ENCODE measurements around the gene OMA1. TPM values are rescaled to one million over a fixed set of nuclear protein-coding genes. Genes with fewer than 3 reads are reported as not detected.

The OMA1 gene
- total and polyA plus RNA-seq, 10 of the 15 experiments (the other 5 are each of a cell fraction or from before 2014, with no cell fraction given): 23.6 to 67.1 (median 47.1) TPM

DNA sequence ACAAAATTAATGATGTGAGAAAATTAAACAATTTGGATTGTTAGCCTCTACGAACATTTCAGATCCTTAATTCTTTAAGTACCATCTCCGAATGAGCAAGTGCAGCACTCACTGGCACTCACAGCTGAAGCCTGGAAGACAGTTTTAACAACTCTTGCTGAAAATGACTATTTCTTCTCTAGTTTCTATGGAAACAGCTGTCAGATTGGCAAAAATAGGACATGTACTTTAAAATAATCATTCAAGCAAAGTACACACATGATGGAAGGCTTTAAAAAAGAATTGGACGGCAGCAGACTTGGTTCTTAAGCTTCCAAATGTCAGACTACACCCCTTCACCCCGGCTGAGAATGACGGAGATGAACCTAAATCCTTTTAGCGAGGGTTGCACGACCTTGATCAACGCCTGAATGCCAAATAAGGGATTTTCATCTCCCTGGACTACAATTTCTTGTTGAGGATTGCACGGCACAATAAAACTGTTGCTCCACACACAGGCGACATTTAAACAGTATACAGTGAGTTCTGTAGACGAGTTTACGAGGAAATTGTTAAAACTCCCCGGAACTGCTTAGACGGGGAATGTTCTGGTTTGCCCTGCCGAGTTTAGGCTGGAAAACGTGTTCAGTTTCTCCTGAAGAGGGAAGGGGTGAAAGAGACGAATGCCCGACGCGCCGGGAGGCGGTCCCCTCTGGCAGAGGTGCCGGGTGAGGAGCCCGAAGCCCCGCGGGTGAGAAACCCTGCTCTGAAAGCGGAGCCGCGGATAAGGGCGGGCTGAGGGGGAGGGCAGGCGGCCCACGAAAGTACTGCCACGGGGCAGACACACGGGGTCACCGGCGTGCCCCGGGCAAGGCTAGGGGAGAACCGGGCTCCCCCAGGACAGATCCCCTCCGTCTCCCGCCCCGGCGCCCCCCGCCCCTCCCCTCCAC lies 671 bp downstream of the OMA1 start (continued):
- TF ChIP-seq ZSCAN29 (IDR thresholded peaks at IDR 0.05) (peak; percentile 78; the same call in 1 of the 2 replicates), TAF1 (IDR thresholded peaks at IDR 0.05; ENCODE audit: borderline replicate concordance, low read depth, low read length) (no peak), BMI1 (IDR thresholded peaks at IDR 0.05; ENCODE audit: borderline replicate concordance) (peak; percentile 49; the same call in 1 of the 2 replicates), CBFB (IDR thresholded peaks at IDR 0.05; ENCODE audit: low read depth) (0 out of 2 replicates have a peak, but pooled peaks have one; percentile 5), BHLHE40 (IDR thresholded peaks at IDR 0.05; ENCODE audit: borderline replicate concordance in 1 of 2, low read depth in 2 of 2, low read length in 1 of 2) (peak in 1 of 2 experiments; percentile 46; a peak in 1 of 4 replicates)
- TF ChIP-seq, protein P1, sequence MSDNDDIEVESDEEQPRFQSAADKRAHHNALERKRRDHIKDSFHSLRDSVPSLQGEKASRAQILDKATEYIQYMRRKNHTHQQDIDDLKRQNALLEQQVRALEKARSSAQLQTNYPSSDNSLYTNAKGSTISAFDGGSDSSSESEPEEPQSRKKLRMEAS (IDR thresholded peaks at IDR 0.05; ENCODE audit: low read depth, low read length): peak; percentile 39; the same call in 1 of the 2 replicates

DNA sequence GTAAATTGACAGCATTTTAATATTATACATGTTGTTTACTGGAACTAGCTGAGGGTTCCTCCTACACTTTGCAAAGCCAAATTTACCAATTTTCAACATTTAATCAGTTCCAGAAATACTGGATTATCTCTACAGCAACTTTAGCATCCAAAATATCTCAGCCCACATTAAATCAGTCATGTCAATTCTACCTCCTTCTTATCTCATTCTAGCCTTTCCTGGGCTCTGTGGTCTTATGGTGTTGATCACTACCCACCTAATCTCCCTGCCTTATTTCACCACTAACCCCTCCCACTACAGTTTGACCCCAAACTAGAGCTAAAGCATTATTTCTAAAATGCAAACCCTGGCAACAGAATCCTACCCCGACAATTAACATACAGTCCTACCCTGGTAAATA lies 3.3 kb downstream of the OMA1 start:
- RAD21 ChIA-PET (ENCODE audit: unreplicated experiment): interaction anchor here (1.9 kb wide), 1 partner anchor 27 kb away, joined by 9 read pairs; no protein-coding TSS in a partner anchor
- CTCF ChIA-PET: interaction anchor here (0.7 to 2.6 kb wide), 4 partner anchors 26 to 110 kb away, joined by 3 to 30 read pairs (median 6); no protein-coding TSS in a partner anchor
- H3K79me2 ChIP-seq (ENCODE audit: control insufficient read depth, insufficient read depth, low read length): peaks cover 10% of the 10 kb centered on the region
- in situ Hi-C loops (cut with MboI) (no loop called here), intact Hi-C loops (cut with micrococcal nuclease; ENCODE audit: unreplicated experiment) (no loop called here)
- no peak overlapping the region for H3K4me2 ChIP-seq (ENCODE audit: control insufficient read depth, insufficient read depth)
- SMC1A ChIA-PET (ENCODE audit: uncharacterized antibody, unreplicated experiment): interaction anchor here (0.6 to 2.0 kb wide), 7 partner anchors 26 to 480 kb away, joined by 3 to 13 read pairs (median 3); partner anchors contain the start of gene JUN
- H3K9me3 ChIP-seq (replicated peaks; ENCODE audit: control insufficient read depth, insufficient read depth, low read length): no peaks in the 10 kb centered on the region
- DNase-seq (ENCODE audit: low read depth, low spot score) (no peak), ATAC-seq (no peak), FAIRE-seq (peak; percentile 64)
- POLR2A ChIA-PET: interaction anchor here (0.6 kb wide), 1 partner anchor 441 kb away, joined by 3 read pairs; no protein-coding TSS in a partner anchor
- H3K27me3 ChIP-seq (replicated peaks in 1 of 2; ENCODE audit: control insufficient read depth in 2 of 2, insufficient read depth in 2 of 2, low read length in 1 of 2): no peaks in the 10 kb centered on the region
- H3K9ac ChIP-seq (ENCODE audit: control insufficient read depth, insufficient read depth, low read length): no peak overlapping the region
- H3K27ac ChIP-seq (ENCODE audit: control insufficient read depth, insufficient read depth): no peak overlapping the region
- H3K4me1 ChIP-seq (ENCODE audit: control insufficient read depth, insufficient read depth, low read length): no peaks in the 10 kb centered on the region
- H3K36me3 ChIP-seq (ENCODE audit: control insufficient read depth in 2 of 2, insufficient read depth in 2 of 2, low read length in 1 of 2): no peaks in the 10 kb centered on the region; a peak in 1 of 4 replicates
- no TSS peak for BruUV-seq (replicated peaks)
- H3K4me3 ChIP-seq: no peak overlapping the region
- no peaks in the 10 kb centered on the region for H4K20me1 ChIP-seq (ENCODE audit: control insufficient read depth, insufficient read depth)
- H2AFZ ChIP-seq (ENCODE audit: control insufficient read depth, low read depth, low read length): no peak overlapping the region
- WGBS (ENCODE audit: insufficient coverage, insufficient replicate concordance, low lambda C conversion rate, missing lambda C conversion rate): 93% methylated on average over 1 of the region's 1 CpG
- TF ChIP-seq, protein P2, sequence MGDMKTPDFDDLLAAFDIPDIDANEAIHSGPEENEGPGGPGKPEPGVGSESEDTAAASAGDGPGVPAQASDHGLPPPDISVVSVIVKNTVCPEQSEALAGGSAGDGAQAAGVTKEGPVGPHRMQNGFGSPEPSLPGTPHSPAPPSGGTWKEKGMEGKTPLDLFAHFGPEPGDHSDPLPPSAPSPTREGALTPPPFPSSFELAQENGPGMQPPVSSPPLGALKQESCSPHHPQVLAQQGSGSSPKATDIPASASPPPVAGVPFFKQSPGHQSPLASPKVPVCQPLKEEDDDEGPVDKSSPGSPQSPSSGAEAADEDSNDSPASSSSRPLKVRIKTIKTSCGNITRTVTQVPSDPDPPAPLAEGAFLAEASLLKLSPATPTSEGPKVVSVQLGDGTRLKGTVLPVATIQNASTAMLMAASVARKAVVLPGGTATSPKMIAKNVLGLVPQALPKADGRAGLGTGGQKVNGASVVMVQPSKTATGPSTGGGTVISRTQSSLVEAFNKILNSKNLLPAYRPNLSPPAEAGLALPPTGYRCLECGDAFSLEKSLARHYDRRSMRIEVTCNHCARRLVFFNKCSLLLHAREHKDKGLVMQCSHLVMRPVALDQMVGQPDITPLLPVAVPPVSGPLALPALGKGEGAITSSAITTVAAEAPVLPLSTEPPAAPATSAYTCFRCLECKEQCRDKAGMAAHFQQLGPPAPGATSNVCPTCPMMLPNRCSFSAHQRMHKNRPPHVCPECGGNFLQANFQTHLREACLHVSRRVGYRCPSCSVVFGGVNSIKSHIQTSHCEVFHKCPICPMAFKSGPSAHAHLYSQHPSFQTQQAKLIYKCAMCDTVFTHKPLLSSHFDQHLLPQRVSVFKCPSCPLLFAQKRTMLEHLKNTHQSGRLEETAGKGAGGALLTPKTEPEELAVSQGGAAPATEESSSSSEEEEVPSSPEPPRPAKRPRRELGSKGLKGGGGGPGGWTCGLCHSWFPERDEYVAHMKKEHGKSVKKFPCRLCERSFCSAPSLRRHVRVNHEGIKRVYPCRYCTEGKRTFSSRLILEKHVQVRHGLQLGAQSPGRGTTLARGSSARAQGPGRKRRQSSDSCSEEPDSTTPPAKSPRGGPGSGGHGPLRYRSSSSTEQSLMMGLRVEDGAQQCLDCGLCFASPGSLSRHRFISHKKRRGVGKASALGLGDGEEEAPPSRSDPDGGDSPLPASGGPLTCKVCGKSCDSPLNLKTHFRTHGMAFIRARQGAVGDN (IDR thresholded peaks at IDR 0.05): no peak
- TF ChIP-seq EGR1 (IDR thresholded peaks at IDR 0.05; ENCODE audit: borderline replicate concordance in 1 of 2, low read depth in 2 of 2, low read length in 2 of 2) (no peak), TCF3 (IDR thresholded peaks at IDR 0.05; ENCODE audit: borderline replicate concordance, insufficient read depth, low read depth, low read length) (no peak), KLF5 (IDR thresholded peaks at IDR 0.05; ENCODE audit: partially characterized antibody) (no peak), PAX8 (IDR thresholded peaks at IDR 0.05) (no peak), ZNF24 (IDR thresholded peaks at IDR 0.05) (no peak)
- TF ChIP-seq, protein P3, sequence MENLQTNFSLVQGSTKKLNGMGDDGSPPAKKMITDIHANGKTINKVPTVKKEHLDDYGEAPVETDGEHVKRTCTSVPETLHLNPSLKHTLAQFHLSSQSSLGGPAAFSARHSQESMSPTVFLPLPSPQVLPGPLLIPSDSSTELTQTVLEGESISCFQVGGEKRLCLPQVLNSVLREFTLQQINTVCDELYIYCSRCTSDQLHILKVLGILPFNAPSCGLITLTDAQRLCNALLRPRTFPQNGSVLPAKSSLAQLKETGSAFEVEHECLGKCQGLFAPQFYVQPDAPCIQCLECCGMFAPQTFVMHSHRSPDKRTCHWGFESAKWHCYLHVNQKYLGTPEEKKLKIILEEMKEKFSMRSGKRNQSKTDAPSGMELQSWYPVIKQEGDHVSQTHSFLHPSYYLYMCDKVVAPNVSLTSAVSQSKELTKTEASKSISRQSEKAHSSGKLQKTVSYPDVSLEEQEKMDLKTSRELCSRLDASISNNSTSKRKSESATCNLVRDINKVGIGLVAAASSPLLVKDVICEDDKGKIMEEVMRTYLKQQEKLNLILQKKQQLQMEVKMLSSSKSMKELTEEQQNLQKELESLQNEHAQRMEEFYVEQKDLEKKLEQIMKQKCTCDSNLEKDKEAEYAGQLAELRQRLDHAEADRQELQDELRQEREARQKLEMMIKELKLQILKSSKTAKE (IDR thresholded peaks at IDR 0.05; ENCODE audit: low read depth, poor library complexity, severe bottlenecking): no peak

Measured in GM12878 (cell line).